Adrenal gland (tissue), 5 donors: ENCODE measurements around the gene RYR3.

ENCODE experiments used
- CTCF ChIP-seq, 6 experiments: fragments of 450-650 bp in 4 of 6; fragments of 200-600 bp in 2 of 6; sonication (generic) in 1 of 6; IDR thresholded peaks; 1 replicate in 5 of 6; 2 replicates in 1 of 6; pipeline versions ENCODE4 v1.5.1 to v1.8.0; 2016 to 2021; ENCODE audit warnings: antibody characterized with exemption in 6 of 6, mild to moderate bottlenecking in 2 of 6, moderate library complexity in 1 of 6
- POLR2A ChIP-seq, 2 donors: fragments of 450-650 bp; IDR thresholded peaks; one replicate each; pipeline ENCODE4 v1.6.1; 2017; ENCODE audit warnings: antibody characterized with exemption in 2 of 2, mild to moderate bottlenecking in 2 of 2, moderate library complexity in 1 of 2
- donor health status: DM: no; HTN: no; CAD: no.

- no peak for TF ChIP-seq POLR2A (IDR thresholded peaks at IDR 0.05)
- TF ChIP-seq CTCF (IDR thresholded peaks at IDR 0.05): no peak
Observed at GRCh38 chr15:33871980-33872379, 561.2 kb downstream of the RYR3 start.
